ENCODE measurements around the gene MAML3.

DNA sequence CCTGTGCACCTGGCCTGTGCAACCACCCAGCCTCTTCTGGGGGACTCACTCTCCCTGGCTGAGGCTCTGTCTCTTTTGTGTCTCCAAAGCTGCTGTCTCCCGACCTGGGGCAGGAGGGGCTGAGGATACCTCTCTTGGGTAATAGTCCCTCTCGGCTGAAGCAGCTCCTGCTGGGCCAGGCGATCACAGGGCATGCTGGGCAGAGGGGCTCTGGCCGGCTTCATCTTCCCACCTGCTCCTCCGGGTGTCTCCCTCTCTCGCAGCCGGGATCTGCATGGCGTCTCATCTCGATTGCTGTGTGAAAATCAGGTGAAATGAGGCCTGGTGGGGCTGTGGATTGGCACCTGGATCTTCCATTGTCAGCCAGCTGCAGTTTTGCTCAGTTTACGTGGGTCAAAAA, 435.2 kb downstream of the MAML3 start:
- no peak for TF ChIP-seq SP1 (IDR thresholded peaks at IDR 0.05)
- TF ChIP-seq FOXM1 (IDR thresholded peaks at IDR 0.05; ENCODE audit: borderline replicate concordance), result no peak
- no peak for TF ChIP-seq ZNF384 (IDR thresholded peaks at IDR 0.05)
- no peak for TF ChIP-seq SUZ12 (IDR thresholded peaks at IDR 0.05)
- TF ChIP-seq BHLHE40 (IDR thresholded peaks at IDR 0.05; ENCODE audit: borderline replicate concordance), result no peak
- TF ChIP-seq, protein P1, sequence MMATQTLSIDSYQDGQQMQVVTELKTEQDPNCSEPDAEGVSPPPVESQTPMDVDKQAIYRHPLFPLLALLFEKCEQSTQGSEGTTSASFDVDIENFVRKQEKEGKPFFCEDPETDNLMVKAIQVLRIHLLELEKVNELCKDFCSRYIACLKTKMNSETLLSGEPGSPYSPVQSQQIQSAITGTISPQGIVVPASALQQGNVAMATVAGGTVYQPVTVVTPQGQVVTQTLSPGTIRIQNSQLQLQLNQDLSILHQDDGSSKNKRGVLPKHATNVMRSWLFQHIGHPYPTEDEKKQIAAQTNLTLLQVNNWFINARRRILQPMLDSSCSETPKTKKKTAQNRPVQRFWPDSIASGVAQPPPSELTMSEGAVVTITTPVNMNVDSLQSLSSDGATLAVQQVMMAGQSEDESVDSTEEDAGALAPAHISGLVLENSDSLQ (IDR thresholded peaks at IDR 0.05), result no peak
- no peak for TF ChIP-seq LEF1 (IDR thresholded peaks at IDR 0.05; ENCODE audit: borderline replicate concordance)
